HG03439 (cell line): ENCODE measurements around the gene KCNQ1.

ENCODE experiments used
- ATAC-seq: cut with Tn5 transposase; IDR thresholded peaks from one replicate; pipeline ENCODE4 v1.9.1; 2021; ENCODE audit warnings: mild to moderate bottlenecking, moderate library complexity; ENCODE audit not compliant: unreplicated experiment

KCNQ1 gene

GRCh38 chr11:2798951-2799761, 354.3 kb downstream of the KCNQ1 start:
- no peak for ATAC-seq

- ATAC-seq: no peak
Observed at GRCh38 chr11:2799881-2800654, 355.3 kb downstream of the KCNQ1 start.

- ATAC-seq: no peak
Observed at GRCh38 chr11:2800655-2801531, 356.1 kb downstream of the KCNQ1 start.

- ATAC-seq: no peak
Observed at GRCh38 chr11:2801711-2802388, 357.0 kb downstream of the KCNQ1 start.

- no peak for ATAC-seq
Observed at GRCh38 chr11:2802389-2803185, 357.8 kb downstream of the KCNQ1 start.

GRCh38 chr11:2803186-2804091, 358.6 kb downstream of the KCNQ1 start:
- ATAC-seq: no peak

- no peak for ATAC-seq
Observed at GRCh38 chr11:2804189-2804588, 359.4 kb downstream of the KCNQ1 start.

GRCh38 chr11:2804701-2805387, 360.0 kb downstream of the KCNQ1 start:
- no peak for ATAC-seq

GRCh38 chr11:2805388-2806056, 360.7 kb downstream of the KCNQ1 start:
- no peak for ATAC-seq

- no peak for ATAC-seq
Observed at GRCh38 chr11:2806351-2807024, 361.7 kb downstream of the KCNQ1 start.

- ATAC-seq: no peak
Observed at GRCh38 chr11:2807025-2807681, 362.3 kb downstream of the KCNQ1 start.

GRCh38 chr11:2807801-2808241, 363.0 kb downstream of the KCNQ1 start:
- no peak for ATAC-seq

- ATAC-seq: no peak
Observed at GRCh38 chr11:2808850-2809846, 364.3 kb downstream of the KCNQ1 start.

GRCh38 chr11:2809854-2810253, 365.0 kb downstream of the KCNQ1 start:
- no peak for ATAC-seq
